ENCODE data around the gene ATG3. TPM values are rescaled to one million over a fixed set of nuclear protein-coding genes. Genes with fewer than 3 reads are reported as not detected.

ATG3 gene
- total and polyA plus RNA-seq, 10 donors, result 35.8 to 98.1 (median 74.8) TPM

DNA sequence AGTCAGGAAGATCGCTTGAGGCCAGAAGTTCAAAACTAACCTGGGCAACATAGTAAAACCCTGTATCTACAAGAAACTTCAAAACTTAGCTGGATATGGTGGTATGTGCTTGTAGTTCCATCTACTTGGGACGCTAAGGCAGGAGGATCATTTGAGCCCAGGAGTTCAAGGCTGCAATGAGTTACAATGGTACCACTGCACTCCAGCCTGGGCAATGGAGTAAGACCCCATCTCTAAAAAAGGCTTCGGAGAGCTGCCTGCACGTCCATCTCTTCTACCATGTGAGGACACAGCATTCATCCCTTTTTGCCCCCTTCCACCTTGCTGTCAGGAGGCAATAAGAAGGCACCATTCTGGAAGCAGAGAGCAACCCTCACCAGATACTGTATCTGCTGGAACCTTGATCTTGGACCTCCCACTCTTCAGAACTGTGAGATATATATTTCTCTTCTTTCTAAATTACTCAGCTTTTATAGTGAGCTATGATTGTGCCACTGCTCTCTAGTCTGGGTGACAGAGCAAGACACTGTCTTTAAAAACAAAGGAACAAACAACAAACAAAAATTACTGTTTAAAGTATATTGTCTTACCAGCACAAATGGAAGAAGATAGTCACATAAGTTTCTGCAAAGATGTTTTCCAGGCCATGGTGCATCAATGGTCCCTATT, 58.3 kb downstream of the ATG3 start:
- H3K4me1 ChIP-seq, result peaks cover 0 to 75% (median 16%) of the 10 kb centered on the region in 6 donors
- H3K36me3 ChIP-seq, result no peaks in the 10 kb centered on the region
- no peaks in the 10 kb centered on the region for H3K27me3 ChIP-seq (replicated peaks in 1 of 7)
- H3K9me3 ChIP-seq, result no peaks in the 10 kb centered on the region
- intact Hi-C loops (cut with DNase I; ENCODE audit: low total_unique reads), result no loop called here
- H3K4me3 ChIP-seq, result no peak overlapping the region
- 92 to 98% (median 96%) methylated on average over 4 of the region's 4 CpGs for WGBS, 5 donors
- TF ChIP-seq POLR2AphosphoS5 (IDR thresholded peaks at IDR 0.05), result no peak
- no peak for TF ChIP-seq POLR2A (IDR thresholded peaks at IDR 0.05)
- TF ChIP-seq, protein P1, sequence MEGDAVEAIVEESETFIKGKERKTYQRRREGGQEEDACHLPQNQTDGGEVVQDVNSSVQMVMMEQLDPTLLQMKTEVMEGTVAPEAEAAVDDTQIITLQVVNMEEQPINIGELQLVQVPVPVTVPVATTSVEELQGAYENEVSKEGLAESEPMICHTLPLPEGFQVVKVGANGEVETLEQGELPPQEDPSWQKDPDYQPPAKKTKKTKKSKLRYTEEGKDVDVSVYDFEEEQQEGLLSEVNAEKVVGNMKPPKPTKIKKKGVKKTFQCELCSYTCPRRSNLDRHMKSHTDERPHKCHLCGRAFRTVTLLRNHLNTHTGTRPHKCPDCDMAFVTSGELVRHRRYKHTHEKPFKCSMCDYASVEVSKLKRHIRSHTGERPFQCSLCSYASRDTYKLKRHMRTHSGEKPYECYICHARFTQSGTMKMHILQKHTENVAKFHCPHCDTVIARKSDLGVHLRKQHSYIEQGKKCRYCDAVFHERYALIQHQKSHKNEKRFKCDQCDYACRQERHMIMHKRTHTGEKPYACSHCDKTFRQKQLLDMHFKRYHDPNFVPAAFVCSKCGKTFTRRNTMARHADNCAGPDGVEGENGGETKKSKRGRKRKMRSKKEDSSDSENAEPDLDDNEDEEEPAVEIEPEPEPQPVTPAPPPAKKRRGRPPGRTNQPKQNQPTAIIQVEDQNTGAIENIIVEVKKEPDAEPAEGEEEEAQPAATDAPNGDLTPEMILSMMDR (IDR thresholded peaks at IDR 0.05 in 8 of 11, conservative IDR thresholded peaks at IDR 0.05 in 3 of 11), result no peak
- H3K27ac ChIP-seq, result peak overlapping the region in 2 of 8 donors; percentile 63 to 79
- DNase-seq, result no peak

DNA sequence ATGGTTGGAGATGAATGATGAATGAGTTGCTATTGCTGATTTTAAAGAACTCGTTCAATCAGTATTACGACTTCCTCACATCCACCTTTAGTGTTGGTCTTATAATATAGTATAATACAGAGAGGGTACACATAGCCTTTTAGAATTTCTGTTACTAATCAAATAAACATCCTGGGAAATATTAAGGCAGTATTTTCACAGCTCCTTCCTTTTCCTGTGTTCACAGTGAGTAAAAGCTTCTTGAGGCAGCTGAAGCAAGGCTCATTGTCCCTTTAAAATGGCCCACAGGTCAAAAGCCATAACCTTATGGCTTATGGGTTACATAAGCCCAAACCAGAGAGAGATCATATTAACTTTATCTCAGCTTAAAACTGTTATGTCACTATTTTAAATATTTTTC, 61.1 kb downstream of the ATG3 start:
- WGBS, 5 donors, result 82 to 90% (median 87%) methylated on average over 2 of the region's 2 CpGs

DNA sequence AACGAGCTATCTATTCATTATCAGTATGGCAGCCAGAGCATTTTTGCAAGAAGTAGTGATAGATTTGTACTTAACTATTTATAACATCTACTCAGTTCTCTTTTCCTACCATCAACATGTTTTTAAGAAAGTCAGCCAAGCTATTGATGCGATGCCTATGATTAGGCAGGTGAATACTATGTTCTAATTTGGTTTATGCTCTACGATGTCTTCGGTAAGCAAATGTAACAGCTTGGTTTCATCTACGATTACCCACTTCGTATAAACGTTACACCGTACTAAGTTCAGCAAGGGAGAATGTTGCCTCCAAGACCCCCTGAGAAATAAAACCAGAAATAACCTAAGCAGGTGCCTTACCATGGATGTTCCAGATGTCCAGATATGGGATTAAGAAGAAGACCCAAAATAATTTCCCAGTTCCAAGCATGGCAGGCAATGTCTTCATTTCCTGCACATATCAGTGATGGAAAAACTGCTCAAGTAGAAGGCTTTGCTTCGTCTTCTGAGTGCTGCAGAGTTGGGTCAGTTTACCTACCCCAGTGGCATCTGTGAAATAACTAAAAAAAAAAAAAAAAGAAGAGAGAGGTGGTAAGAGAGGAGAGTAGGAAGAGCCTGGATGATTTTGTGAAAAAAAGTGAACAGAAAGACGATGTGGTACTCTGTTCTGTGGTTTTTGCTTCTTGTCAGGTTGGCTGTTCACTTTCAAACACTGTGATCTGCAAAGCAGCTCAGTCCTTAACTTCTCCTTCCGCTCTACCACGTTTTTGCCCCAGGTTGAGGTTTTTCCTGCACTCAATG, 62.6 kb downstream of the ATG3 start, which contains the start of gene BTLA:
TSS of gene BTLA (minus strand) at position 559 of the 798 bp plus-strand sequence. CDS start at position 445, 114 bp downstream.
- peaks cover 0 to 6% (median 0%) of the 10 kb centered on the region in 6 donors for H3K36me3 ChIP-seq
- DNase-seq, result no peak
- no peaks in the 10 kb centered on the region for H3K27me3 ChIP-seq (replicated peaks in 1 of 7)
- peaks cover 0 to 64% (median 19%) of the 10 kb centered on the region in 6 donors for H3K4me1 ChIP-seq
- TF ChIP-seq POLR2A (IDR thresholded peaks at IDR 0.05), result peak in 1 of 3 donors; percentile 14
- TF ChIP-seq, protein P1 (IDR thresholded peaks at IDR 0.05 in 8 of 11, conservative IDR thresholded peaks at IDR 0.05 in 3 of 11), result no peak
- peak in 1 of 3 donors; percentile 59 for TF ChIP-seq POLR2AphosphoS5 (IDR thresholded peaks at IDR 0.05)
- WGBS, 5 donors, result 49 to 66% (median 58%) methylated on average over 12 of the region's 12 CpGs
- peak within 1 kb of the TSS; percentile 49 to 90 (median 73) for H3K27ac ChIP-seq
- peak within 1 kb of the TSS; percentile 33 to 73 (median 44) for H3K4me3 ChIP-seq
- intact Hi-C loops (cut with DNase I; ENCODE audit: low total_unique reads), result no loop called here
- peaks cover 0 to 5% (median 0%) of the 10 kb centered on the region in 8 donors for H3K9me3 ChIP-seq

More for the DNA sequence above, 61.1 kb downstream of the ATG3 start:
- H3K36me3 ChIP-seq, result no peaks in the 10 kb centered on the region
- no peak for DNase-seq
- no peak overlapping the region for H3K4me3 ChIP-seq
- no peaks in the 10 kb centered on the region for H3K9me3 ChIP-seq
- no peak for TF ChIP-seq POLR2A (IDR thresholded peaks at IDR 0.05)
- TF ChIP-seq POLR2AphosphoS5 (IDR thresholded peaks at IDR 0.05), result no peak
- intact Hi-C loops (cut with DNase I; ENCODE audit: low total_unique reads), result no loop called here
- no peaks in the 10 kb centered on the region for H3K27me3 ChIP-seq (replicated peaks in 1 of 7)
- H3K4me1 ChIP-seq, result peaks cover 0 to 64% (median 17%) of the 10 kb centered on the region in 6 donors
- peak overlapping the region in 6 of 8 donors; percentile 6 to 90 (median 76) for H3K27ac ChIP-seq

DNA sequence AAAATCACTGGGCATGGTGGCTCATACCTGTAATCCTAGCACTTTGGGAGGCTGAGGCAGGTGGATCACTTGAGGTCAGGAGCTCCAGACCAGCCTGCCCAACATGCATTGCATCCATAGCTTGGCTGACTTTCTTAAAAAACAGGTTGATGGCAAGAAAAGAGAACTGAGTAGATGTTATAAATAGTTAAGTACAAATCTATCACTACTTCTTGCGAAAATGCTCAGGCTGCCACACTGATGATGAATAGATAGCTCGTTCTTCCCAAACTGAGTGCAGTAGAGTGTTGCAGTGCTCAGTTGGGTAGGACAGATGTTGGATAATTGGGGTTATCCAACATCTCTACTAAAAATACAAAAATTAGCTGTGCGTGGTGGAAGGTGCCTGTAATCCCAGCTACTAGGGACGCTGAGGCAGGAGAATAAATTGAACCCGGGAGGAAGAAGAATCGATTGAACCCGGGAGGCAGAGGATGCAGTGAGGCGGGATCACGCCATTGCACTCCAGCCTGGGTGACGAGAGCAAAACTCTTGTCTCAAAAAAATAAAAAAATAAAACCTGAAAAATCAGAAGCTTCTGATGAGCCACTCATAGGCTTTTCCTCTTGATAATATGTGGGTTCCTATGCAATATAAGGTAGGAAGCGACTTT, 63.7 kb downstream of the ATG3 start:
- Histone ChIP-seq H3K36me3 (peaks cover 0 to 6% (median 0%) of the 10 kb centered on the region in 6 donors), H3K4me1 (peaks cover 0 to 63% (median 21%) of the 10 kb centered on the region in 6 donors), H3K9me3 (peaks cover 0 to 6% (median 0%) of the 10 kb centered on the region in 8 donors), H3K27me3 (replicated peaks in 1 of 7) (no peaks in the 10 kb centered on the region), H3K4me3 (peak overlapping the region; percentile 33 to 73 (median 44)), H3K27ac (peak overlapping the region in 7 of 8 donors; percentile 49 to 90 (median 73))
- no peak for DNase-seq
- intact Hi-C loops (cut with DNase I; ENCODE audit: low total_unique reads), result no loop called here
- 55 to 76% (median 69%) methylated on average over 11 of the region's 11 CpGs for WGBS, 5 donors
- TF ChIP-seq, protein P1 (IDR thresholded peaks at IDR 0.05 in 8 of 11, conservative IDR thresholded peaks at IDR 0.05 in 3 of 11), result no peak
- peak in 1 of 3 donors; percentile 58 for TF ChIP-seq POLR2AphosphoS5 (IDR thresholded peaks at IDR 0.05)
